ENCODE results near the gene ABCA4. TPM values are rescaled to one million over a fixed set of nuclear protein-coding genes. Genes with fewer than 3 reads are reported as not detected.

The ABCA4 gene
- total and polyA plus RNA-seq, 2 experiments from 2014 or later, result 0.20 to 3.7 TPM

DNA sequence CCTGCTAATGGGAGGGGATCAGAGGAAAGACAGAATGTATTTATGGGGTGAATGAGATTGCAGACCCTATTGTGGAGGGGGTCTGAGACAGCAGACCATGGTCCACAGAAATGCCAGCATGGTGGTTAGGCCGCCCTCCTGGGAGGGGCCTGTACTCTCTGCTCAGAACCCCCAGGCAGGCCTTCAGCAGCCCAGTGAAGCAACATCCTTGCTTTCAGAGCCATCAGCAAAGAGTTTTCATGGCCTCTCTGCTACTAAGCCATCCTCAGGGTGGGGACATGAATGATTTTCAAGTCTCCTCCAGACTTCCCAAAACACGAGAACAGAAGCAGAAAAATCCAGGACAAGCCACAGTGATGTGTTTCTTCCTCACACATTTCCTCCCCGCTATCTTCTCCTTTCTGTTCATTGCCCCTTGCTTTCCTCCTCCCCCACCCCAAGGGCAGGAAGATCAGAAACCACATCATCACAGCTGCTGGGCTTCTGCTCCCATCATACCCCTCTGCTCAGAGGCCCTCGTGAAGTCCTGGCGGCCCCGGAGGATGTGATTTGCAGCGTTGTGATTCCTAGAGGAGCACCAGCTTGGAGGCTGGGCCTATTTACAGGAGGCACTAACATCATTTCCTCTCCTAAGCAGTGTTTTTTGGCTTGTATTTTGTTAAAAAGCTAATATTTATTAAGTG lies 48.0 kb downstream of the ABCA4 start:
- H3K9me2 ChIP-seq (ENCODE audit: insufficient read depth), result no peaks in the 10 kb centered on the region
- no peak overlapping the region for H3K27ac ChIP-seq
- no peaks in the 10 kb centered on the region for H3K36me3 ChIP-seq (ENCODE audit: low read depth)
- H4K20me1 ChIP-seq (ENCODE audit: insufficient read depth), result no peaks in the 10 kb centered on the region
- 90 to 93% methylated on average over 7 of the region's 7 CpGs for WGBS, 2 experiments (ENCODE audit: low coverage in 1 of 2, low lambda C conversion rate in 2 of 2, missing lambda C conversion rate in 2 of 2)
- H3K4me2 ChIP-seq (ENCODE audit: unreplicated experiment), result no peak overlapping the region
- in situ Hi-C loops (cut with MboI), result no loop called here
- H3K4me3 ChIP-seq, result no peak overlapping the region
- no peaks in the 10 kb centered on the region for H3K4me1 ChIP-seq (ENCODE audit: insufficient read depth)
- no peak overlapping the region for H2AFZ ChIP-seq
- TF ChIP-seq EZH2phosphoT487 (IDR thresholded peaks at IDR 0.05; ENCODE audit: insufficient read depth, low read depth) (no peak), EZH2 (IDR thresholded peaks at IDR 0.05; ENCODE audit: insufficient read depth, poor library complexity, severe bottlenecking) (no peak)
- H3K9me3 ChIP-seq (ENCODE audit: low read depth), result no peaks in the 10 kb centered on the region
- H3K27me3 ChIP-seq (replicated peaks; ENCODE audit: insufficient read depth), result no peaks in the 10 kb centered on the region
- no peaks in the 10 kb centered on the region for H3K79me2 ChIP-seq (ENCODE audit: insufficient read depth)
- no peaks in the 10 kb centered on the region for H3F3A ChIP-seq (ENCODE audit: insufficient read depth)
- H3K9ac ChIP-seq, result no peak overlapping the region
- DNase-seq, result no peak

DNA sequence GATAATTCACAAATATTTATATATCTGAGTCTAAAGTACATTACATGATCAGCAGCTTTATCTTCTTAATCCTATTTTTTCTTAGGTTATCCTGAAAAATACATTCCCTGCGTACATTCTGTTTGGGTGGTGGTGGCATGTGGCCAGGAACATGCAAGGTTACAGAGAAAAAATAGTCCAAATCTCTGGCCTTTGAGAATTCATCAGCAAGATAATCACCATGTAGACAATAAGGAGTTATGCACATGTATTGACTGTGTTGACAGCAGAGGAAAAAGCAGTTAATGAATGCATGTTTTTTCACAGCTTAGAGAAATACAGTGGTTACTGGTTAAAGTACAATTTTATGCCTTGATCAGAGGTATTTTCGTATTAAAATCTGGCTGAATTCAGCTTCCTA lies 49.0 kb downstream of the ABCA4 start:
- H3K4me3 ChIP-seq, result no peak overlapping the region
- no peak overlapping the region for H3K4me2 ChIP-seq (ENCODE audit: unreplicated experiment)
- no peak for DNase-seq
- TF ChIP-seq EZH2 (IDR thresholded peaks at IDR 0.05; ENCODE audit: insufficient read depth, poor library complexity, severe bottlenecking) (no peak), EZH2phosphoT487 (IDR thresholded peaks at IDR 0.05; ENCODE audit: insufficient read depth, low read depth) (no peak)
- no peaks in the 10 kb centered on the region for H3K79me2 ChIP-seq (ENCODE audit: insufficient read depth)
- 71 to 73% methylated on average over 2 of the region's 2 CpGs for WGBS, 2 experiments (ENCODE audit: low coverage in 1 of 2, low lambda C conversion rate in 2 of 2, missing lambda C conversion rate in 2 of 2)
- no peaks in the 10 kb centered on the region for H3K9me2 ChIP-seq (ENCODE audit: insufficient read depth)
- in situ Hi-C loops (cut with MboI), result no loop called here
- H2AFZ ChIP-seq, result no peak overlapping the region
- no peaks in the 10 kb centered on the region for H3K4me1 ChIP-seq (ENCODE audit: insufficient read depth)
- no peaks in the 10 kb centered on the region for H4K20me1 ChIP-seq (ENCODE audit: insufficient read depth)
- no peak overlapping the region for H3K9ac ChIP-seq
- H3K27ac ChIP-seq, result no peak overlapping the region
- no peaks in the 10 kb centered on the region for H3K9me3 ChIP-seq (ENCODE audit: low read depth)
- no peaks in the 10 kb centered on the region for H3K36me3 ChIP-seq (ENCODE audit: low read depth)
- no peaks in the 10 kb centered on the region for H3F3A ChIP-seq (ENCODE audit: insufficient read depth)
- no peaks in the 10 kb centered on the region for H3K27me3 ChIP-seq (replicated peaks; ENCODE audit: insufficient read depth)

DNA sequence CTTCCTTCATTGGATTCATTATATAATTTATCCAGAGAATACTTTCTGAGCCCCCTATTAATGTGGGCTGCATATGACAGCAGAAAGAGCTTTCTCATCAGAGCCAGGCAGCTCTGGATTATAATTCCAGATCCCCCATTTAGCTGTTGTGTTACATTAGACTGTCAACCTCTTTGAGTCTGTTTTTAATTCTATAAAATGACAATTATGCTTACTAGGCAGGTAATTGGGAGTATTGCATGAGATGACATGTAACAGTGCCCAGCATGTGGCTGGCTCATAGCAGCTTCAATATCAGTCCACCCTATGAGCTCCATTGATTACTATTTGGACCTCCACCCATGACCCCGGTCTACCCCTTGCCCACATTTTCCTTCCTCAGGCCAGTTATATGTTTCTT lies 49.6 kb downstream of the ABCA4 start:
- Histone ChIP-seq H3K27me3 (replicated peaks; ENCODE audit: insufficient read depth) (no peaks in the 10 kb centered on the region), H3K79me2 (ENCODE audit: insufficient read depth) (no peaks in the 10 kb centered on the region), H3K4me2 (ENCODE audit: unreplicated experiment) (no peak overlapping the region), H2AFZ (no peak overlapping the region), H3K4me3 (no peak overlapping the region), H3K9me3 (ENCODE audit: low read depth) (no peaks in the 10 kb centered on the region), H3K9me2 (ENCODE audit: insufficient read depth) (no peaks in the 10 kb centered on the region), H3F3A (ENCODE audit: insufficient read depth) (no peaks in the 10 kb centered on the region), H3K4me1 (ENCODE audit: insufficient read depth) (no peaks in the 10 kb centered on the region), H3K9ac (no peak overlapping the region), H3K36me3 (ENCODE audit: low read depth) (no peaks in the 10 kb centered on the region), H3K27ac (no peak overlapping the region), H4K20me1 (ENCODE audit: insufficient read depth) (no peaks in the 10 kb centered on the region)
- TF ChIP-seq EZH2phosphoT487 (IDR thresholded peaks at IDR 0.05; ENCODE audit: insufficient read depth, low read depth) (no peak), EZH2 (IDR thresholded peaks at IDR 0.05; ENCODE audit: insufficient read depth, poor library complexity, severe bottlenecking) (no peak)
- WGBS, 2 experiments (ENCODE audit: low coverage in 1 of 2, low lambda C conversion rate in 2 of 2, missing lambda C conversion rate in 2 of 2), result 31 to 40% methylated on average over 1 of the region's 1 CpG
- no peak for DNase-seq
- in situ Hi-C loops (cut with MboI), result no loop called here

DNA sequence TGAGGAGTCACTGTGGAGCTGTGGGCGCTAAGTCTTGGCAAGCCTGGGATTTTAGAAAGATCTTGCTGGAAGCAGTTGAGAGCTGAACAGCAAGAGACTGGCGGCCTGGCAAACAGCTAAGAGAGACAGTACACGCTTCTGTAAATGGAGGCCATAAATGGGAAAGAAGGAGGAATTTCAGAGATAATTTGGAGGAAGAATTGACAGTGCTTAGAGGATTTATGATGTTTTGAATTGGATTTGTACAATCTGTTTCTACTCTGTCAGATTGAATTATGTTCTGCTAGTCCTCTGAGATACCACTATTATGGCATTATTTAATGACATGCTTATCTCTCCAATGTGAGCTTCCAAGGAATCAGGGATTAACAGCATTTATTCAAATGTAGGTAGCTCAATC lies 50.1 kb downstream of the ABCA4 start:
- TF ChIP-seq EZH2phosphoT487 (IDR thresholded peaks at IDR 0.05; ENCODE audit: insufficient read depth, low read depth), result no peak
- no peak for TF ChIP-seq EZH2 (IDR thresholded peaks at IDR 0.05; ENCODE audit: insufficient read depth, poor library complexity, severe bottlenecking)
- no peak overlapping the region for H3K4me2 ChIP-seq (ENCODE audit: unreplicated experiment)
- no peak overlapping the region for H3K9ac ChIP-seq
- no peak overlapping the region for H3K27ac ChIP-seq
- no peaks in the 10 kb centered on the region for H3K9me2 ChIP-seq (ENCODE audit: insufficient read depth)
- no peaks in the 10 kb centered on the region for H3F3A ChIP-seq (ENCODE audit: insufficient read depth)
- H3K4me1 ChIP-seq (ENCODE audit: insufficient read depth), result no peaks in the 10 kb centered on the region
- DNase-seq, result no peak
- in situ Hi-C loops (cut with MboI), result no loop called here
- H3K4me3 ChIP-seq, result no peak overlapping the region
- 89 to 94% methylated on average over 3 of the region's 3 CpGs for WGBS, 2 experiments (ENCODE audit: low coverage in 1 of 2, low lambda C conversion rate in 2 of 2, missing lambda C conversion rate in 2 of 2)
- H3K9me3 ChIP-seq (ENCODE audit: low read depth), result no peaks in the 10 kb centered on the region
- H2AFZ ChIP-seq, result no peak overlapping the region
- no peaks in the 10 kb centered on the region for H3K27me3 ChIP-seq (replicated peaks; ENCODE audit: insufficient read depth)
- no peaks in the 10 kb centered on the region for H3K79me2 ChIP-seq (ENCODE audit: insufficient read depth)
- no peaks in the 10 kb centered on the region for H3K36me3 ChIP-seq (ENCODE audit: low read depth)
- no peaks in the 10 kb centered on the region for H4K20me1 ChIP-seq (ENCODE audit: insufficient read depth)

DNA sequence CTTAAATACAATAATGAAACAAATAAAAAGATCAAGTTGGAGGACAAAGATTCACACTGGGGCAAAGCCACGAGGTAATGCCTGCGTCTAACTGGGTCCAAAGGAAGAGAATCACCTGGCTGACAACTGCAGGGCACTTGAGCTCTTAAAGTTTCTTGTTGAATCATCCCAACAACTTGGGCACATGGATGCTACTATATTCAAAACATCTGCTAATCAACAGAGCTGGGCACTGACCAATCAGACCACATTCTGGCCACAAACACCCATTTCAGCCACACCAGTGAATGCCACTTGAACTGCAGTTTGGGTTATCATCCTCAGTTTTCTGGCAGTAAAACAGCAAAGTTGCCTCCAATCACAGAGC lies 51.0 kb downstream of the ABCA4 start:
- no peak overlapping the region for H3K4me2 ChIP-seq (ENCODE audit: unreplicated experiment)
- no peak overlapping the region for H3K9ac ChIP-seq
- H3K9me3 ChIP-seq (ENCODE audit: low read depth), result no peaks in the 10 kb centered on the region
- no peaks in the 10 kb centered on the region for H3K27me3 ChIP-seq (replicated peaks; ENCODE audit: insufficient read depth)
- H3K4me3 ChIP-seq, result no peak overlapping the region
- TF ChIP-seq EZH2 (IDR thresholded peaks at IDR 0.05; ENCODE audit: insufficient read depth, poor library complexity, severe bottlenecking), result no peak
- TF ChIP-seq EZH2phosphoT487 (IDR thresholded peaks at IDR 0.05; ENCODE audit: insufficient read depth, low read depth), result no peak
- H3K4me1 ChIP-seq (ENCODE audit: insufficient read depth), result no peaks in the 10 kb centered on the region
- H3K79me2 ChIP-seq (ENCODE audit: insufficient read depth), result no peaks in the 10 kb centered on the region
- in situ Hi-C loops (cut with MboI), result no loop called here
- no peak for DNase-seq
- H3K9me2 ChIP-seq (ENCODE audit: insufficient read depth), result no peaks in the 10 kb centered on the region
- WGBS, 2 experiments (ENCODE audit: low coverage in 1 of 2, low lambda C conversion rate in 2 of 2, missing lambda C conversion rate in 2 of 2), result 64 to 65% methylated on average over 2 of the region's 2 CpGs
- no peak overlapping the region for H3K27ac ChIP-seq
- H3K36me3 ChIP-seq (ENCODE audit: low read depth), result no peaks in the 10 kb centered on the region
- no peaks in the 10 kb centered on the region for H3F3A ChIP-seq (ENCODE audit: insufficient read depth)
- H4K20me1 ChIP-seq (ENCODE audit: insufficient read depth), result no peaks in the 10 kb centered on the region
- no peak overlapping the region for H2AFZ ChIP-seq
